HG03025 (cell line): ENCODE results near the gene LAMB1.
"Not testable (repeated sequence)": the region's sequence is repeated elsewhere in the genome, so short reads cannot be mapped to it uniquely, and the experiment has no call there.

Experiments used
- ATAC-seq: cut with Tn5 transposase; IDR thresholded peaks from one replicate; pipeline ENCODE4 v1.9.1; 2021; ENCODE audit warnings: mild to moderate bottlenecking, moderate library complexity; ENCODE audit not compliant: unreplicated experiment, low FRiP score

Gene LAMB1

GRCh38 chr7:107889992-107890391 lies 113.0 kb downstream of the LAMB1 start:
- no peak for ATAC-seq

GRCh38 chr7:107887827-107888226 lies 115.1 kb downstream of the LAMB1 start:
- not testable (repeated sequence) for ATAC-seq

DNA sequence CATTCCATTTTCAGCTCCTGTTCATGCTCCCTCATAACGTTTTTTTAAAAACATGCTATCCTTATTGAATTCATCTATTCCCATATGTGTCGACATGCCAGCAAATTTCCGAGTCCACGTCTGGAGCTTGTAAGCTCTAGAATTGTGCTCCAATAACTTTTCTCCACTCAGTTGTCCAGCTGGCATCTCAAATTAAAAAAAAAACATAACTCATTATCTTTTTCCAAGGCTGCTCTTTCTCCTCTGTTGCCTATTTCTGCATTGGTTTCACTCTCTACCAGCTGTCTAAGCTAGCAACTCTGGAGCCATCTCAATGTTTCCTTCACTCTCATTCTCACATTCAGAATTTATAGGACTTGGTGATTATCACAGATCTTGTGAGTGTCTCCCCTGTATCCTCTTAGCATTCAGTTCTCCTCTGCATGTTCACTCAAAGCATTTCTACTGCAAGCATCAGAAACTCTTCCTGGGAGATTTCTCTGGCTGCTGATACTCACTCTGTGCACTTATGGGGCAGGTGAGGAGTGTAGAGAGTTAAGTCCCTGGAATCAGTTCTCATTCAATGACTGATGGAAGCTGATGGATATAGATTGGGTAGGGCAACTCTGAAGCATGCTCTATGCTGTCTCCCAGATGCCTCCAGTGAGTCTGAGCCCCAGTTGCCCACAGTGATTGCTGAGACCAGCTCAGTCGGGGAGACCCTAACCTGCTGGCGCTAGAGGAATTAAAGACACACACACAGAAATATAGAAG lies 118.7 kb downstream of the LAMB1 start:
- ATAC-seq = no peak

DNA sequence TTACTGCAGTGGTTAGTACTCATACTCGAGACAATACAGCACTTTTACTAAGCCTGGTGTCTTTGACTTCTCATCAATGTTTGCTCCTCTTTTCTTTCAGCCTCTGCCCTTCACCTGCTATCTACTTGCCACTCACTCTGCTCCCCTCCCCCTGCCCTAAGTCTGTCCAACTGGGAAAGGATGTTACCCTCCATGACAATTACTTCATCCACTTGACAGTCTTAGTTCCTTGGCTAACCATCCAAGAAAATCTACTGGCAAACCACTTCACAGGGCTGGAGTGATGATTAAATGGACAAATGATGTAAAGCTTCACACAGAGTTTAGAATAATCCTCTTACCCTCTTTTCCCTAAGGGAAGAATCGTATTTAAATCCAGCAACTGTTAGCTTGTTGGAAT lies 120.2 kb downstream of the LAMB1 start:
- ATAC-seq = no peak

- ATAC-seq = no peak
Observed at GRCh38 chr7:107879400-107880035, 123.4 kb downstream of the LAMB1 start.

DNA sequence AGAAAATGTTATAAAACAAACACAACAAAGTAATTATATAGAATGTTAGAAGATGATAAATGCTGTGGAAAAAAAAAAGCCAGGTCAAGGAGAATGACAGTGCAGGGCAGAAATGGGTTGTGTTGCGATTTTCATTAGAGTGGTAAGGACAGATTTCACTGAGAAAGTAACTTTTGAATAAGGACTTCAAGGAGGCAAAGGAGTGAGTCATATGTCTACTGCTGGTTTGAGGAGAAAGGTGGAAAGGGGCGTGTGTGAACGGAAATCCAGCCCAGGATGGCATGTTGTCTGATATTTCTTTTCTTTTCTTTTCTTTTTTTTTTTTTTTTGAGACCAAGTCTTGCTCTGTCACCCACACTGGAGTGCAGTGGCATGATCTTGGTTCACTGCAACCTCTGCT lies 124.3 kb downstream of the LAMB1 start:
- no peak for ATAC-seq

DNA sequence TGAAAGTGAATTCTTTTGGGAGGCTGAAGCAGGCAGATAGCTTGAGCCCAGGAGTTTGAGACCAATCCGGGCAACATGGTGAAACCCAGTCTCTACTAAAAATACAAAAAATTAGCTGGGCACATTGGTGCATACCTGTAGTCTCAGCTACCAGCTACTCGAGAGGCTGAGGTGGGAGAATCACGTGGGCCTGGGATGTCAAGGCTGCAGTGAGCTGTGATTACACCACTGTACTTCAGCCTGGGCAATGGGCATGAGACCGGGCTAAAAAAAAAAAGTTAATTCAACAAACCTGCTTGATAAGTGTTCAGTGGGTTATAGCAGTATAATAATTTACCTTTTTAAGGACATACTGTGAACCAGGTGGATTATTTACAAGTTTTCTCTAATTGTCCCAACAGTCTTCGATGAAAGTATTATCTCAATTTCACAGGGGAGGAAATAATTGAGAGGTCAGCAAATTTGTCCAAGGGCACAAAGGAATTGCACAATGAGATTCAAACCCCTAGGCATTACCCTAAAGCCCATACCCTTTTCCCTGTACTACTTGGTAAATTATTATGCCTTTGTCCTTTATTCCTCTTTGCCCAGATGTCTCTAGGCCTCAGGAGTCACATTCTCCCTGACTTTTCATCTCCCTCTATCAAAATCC lies 125.1 kb downstream of the LAMB1 start:
- no peak for ATAC-seq

- no peak for ATAC-seq
Observed at GRCh38 chr7:107876916-107877315, 126.0 kb downstream of the LAMB1 start.

DNA sequence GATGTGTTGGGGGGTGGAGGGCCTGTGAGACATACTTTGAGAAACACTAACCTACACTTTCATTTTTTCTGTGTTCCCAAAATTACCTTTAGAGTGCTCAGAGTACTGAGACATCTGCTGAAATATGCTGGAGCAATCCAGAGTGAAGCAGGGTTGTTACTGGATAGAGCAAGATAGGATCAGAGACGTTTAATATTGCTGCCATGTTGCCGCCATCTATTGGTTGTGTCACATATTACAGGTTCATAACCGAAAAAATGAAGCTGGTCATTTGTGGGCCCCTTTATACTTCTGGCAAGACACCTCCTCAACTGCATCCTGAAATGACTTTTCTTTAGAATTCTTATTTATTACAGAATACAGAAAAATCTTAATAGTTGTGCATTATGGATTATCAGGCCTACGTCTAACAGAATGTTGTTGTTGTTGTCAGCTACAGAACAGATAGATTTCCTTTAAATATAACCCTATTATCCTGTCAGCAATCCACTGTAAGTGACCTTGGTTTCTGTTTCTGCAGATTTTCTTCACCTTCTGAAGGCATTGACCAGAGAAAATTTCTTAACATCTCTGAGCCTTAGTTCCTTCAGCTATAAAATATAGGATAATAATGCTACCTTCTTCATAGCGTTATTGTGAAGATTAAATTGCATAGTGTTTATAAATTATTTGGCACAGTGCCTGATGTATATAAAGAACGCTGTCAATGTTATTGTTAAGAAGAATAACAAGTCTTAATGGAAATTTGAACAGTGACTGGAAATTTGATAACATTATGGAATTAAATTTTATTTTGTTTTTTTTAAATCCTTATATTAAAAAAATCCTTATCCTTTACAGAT lies 128.1 kb downstream of the LAMB1 start:
- no peak for ATAC-seq

DNA sequence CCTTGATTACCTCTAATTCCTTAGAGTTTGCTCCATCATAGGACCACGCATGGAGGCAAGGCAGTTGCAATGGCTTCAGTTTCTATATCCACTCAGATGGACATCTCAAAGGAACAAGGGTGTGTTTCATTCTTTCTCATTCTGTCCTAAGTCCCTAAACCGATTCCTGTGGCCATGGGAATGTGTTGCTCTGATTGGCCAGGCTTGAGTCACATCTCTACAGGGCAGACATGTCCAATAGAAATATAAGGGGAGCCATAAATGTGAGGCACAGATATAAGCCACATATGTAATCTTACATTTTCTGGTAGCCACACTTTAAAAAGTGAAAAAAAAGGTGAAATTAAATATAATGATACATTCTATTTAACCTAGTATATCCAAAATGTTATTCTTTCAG lies 128.8 kb downstream of the LAMB1 start:
- ATAC-seq = no peak
